ENCODE data around the gene CCDC197.
A peak's percentile ranks its signal among the peaks of the same experiment; 100 is the strongest.

CCDC197 gene

DNA sequence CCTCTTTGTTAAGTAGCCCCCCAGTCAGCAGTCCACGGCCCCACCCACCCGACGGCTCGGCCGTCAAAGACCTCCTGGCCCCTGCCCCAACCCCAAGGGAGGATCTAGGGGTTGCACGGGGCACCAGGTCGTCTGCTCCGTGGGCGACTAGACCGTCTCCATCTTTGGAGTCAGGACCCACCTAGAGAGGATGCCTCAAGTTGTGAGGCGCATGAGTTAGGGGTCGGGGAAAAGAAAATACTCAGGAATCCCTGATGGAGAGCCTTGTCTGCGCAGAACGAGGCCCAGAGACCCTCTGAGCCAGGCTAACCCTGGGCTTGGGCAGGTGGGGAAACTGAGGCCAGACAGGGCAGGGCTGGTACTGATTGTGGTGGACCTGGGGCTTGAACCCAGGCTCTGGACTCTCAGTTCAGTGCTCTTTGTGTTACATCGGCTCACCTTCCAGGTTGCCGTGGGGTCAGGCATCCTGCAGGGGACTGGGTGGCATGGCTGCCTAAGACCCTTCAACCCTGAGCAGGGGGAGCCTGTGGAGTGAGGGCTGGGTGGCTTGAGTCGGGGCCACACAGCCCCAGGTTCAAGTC lies 29.9 kb downstream of the CCDC197 start:
- TF ChIP-seq, protein P1, sequence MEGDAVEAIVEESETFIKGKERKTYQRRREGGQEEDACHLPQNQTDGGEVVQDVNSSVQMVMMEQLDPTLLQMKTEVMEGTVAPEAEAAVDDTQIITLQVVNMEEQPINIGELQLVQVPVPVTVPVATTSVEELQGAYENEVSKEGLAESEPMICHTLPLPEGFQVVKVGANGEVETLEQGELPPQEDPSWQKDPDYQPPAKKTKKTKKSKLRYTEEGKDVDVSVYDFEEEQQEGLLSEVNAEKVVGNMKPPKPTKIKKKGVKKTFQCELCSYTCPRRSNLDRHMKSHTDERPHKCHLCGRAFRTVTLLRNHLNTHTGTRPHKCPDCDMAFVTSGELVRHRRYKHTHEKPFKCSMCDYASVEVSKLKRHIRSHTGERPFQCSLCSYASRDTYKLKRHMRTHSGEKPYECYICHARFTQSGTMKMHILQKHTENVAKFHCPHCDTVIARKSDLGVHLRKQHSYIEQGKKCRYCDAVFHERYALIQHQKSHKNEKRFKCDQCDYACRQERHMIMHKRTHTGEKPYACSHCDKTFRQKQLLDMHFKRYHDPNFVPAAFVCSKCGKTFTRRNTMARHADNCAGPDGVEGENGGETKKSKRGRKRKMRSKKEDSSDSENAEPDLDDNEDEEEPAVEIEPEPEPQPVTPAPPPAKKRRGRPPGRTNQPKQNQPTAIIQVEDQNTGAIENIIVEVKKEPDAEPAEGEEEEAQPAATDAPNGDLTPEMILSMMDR (IDR thresholded peaks at IDR 0.05; ENCODE audit: extremely low read depth, missing control alignments) = no peak
- no peak for DNase-seq (ENCODE audit: low spot score)

DNA sequence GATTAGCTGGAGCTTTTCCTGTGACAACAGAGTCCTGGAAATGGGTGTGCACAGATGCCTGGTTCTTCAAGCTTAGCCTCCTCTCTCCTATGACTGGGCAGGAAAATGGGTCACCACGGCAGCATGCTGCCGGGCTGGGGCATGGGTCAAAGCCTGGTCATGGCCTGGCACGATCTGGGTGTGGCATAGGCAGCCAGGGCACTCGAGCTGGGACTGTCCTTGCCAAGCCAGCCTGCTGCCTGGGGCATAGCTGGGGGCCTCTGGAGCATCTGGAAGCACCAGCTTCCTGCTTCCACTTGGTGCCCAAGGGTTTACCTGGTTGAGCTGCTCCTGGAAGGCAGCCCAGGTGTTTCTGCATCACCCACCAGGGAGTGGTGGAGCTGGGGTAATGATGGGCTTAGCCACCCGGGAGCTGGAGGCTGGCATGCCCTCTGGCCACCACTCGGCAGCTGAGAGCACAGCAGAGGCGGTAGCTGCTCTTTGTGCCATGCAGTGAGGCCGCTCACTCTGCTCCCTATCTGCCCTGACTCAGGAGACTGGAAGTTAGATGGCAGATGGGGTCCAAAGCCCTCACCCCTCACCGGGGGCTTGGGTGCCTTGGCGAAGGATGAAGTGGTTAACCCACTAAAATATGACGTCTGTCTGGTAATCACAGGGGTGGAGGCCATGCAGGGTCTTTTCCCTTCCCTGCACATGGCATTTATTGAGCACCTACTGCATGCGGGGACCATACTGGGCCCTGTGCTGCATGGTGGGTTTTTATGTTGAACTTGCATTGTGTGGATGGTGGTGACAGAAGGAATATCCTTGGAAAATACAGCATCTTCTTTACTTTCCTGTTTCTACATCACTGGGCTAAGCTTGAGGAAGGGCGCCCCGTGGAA lies 30.7 kb downstream of the CCDC197 start:
- no peak for DNase-seq (ENCODE audit: low spot score)
- TF ChIP-seq, protein P1 (IDR thresholded peaks at IDR 0.05; ENCODE audit: extremely low read depth, missing control alignments) = no peak

DNA sequence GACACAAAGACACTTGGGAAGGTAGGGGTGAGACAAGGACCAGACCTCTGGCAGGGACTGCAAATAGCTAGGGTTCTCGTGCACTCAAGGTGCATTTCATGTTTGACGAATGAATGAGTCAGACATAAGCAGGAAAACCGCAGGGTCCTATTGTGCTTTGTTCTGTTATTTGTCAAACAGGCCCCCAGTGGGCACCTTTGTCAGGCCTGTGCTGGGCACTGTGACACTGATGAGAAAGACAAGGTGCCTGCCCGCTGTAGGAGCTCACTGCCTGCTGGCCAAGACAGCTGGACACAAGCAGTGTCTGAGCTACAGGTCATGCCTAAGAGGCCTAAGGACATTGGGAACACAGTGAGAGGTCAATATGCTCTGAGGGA lies 31.3 kb downstream of the CCDC197 start:
- DNase-seq (ENCODE audit: low spot score) = peak; percentile 51

DNA sequence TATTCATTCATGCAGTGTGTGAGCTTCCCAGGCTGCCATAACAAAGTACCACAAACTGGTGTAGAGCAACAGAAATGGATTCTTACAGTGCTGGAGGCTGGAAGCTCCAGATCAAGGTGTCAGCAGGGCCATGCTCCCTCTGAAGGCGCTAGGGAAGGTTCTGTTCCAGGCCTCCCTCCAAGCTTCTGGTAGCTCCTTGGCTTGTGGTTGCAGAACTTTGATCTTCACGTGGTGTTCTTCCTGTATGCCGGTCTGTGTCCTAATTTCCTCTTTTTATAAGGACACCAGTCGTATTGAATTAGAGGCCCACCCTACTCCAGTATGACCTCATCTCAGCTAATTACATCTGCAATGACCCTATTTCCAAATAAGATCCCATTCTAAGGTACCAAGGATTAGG lies 32.2 kb downstream of the CCDC197 start:
- TF ChIP-seq, protein P1 (IDR thresholded peaks at IDR 0.05; ENCODE audit: extremely low read depth, missing control alignments) = no peak
- no peak for DNase-seq (ENCODE audit: low spot score)

More for the DNA sequence above, 31.3 kb downstream of the CCDC197 start:
- TF ChIP-seq, protein P1 (IDR thresholded peaks at IDR 0.05; ENCODE audit: extremely low read depth, missing control alignments) = no peak

DNA sequence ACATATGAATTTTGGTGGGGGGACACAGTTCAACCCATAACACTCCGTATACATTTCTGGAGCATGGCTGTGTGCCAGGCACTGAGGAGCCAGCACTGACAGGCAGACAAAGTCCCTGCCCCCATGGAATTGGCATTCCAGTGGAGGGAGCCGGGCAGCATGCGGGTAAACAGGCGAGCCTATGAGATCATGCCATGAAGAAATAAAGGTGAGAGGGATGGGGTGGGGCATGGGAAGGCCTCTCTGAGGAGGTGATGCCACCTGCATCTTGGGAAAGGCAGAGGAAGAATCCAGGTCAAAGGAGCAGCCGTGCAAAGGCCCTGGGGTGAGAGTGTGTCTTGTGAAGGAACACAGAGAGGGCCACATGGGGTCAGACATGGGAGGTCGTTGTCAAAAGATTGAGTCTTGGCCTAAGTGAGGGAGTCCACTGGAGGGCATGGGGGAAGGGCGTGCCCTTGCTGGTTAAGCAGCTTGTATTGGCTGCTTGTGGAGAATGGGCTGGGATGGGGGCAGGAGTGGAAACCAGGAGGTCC lies 32.6 kb downstream of the CCDC197 start:
- DNase-seq (ENCODE audit: low spot score) = no peak
- TF ChIP-seq, protein P1 (IDR thresholded peaks at IDR 0.05; ENCODE audit: extremely low read depth, missing control alignments) = no peak

DNA sequence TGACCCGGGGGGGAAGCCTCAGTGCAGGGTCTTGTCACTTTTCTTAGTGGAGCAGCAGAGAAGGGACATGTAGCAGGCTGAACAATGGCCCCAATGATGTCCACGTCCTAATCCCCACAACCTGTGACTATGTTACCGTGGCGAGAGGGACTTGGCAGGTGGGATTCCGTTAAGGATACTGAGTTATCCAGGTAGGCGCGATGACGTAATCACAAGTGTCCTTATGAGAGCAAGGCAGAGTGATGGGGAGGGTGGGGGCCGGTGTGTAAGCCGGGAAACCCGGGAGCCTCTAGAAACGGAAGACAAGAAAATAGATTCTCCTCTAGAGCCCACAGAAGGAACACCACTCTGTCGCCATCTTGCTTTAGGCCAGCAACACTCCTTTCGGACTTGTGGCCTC lies 33.5 kb downstream of the CCDC197 start:
- DNase-seq (ENCODE audit: low spot score) = no peak
- TF ChIP-seq, protein P1 (IDR thresholded peaks at IDR 0.05; ENCODE audit: extremely low read depth, missing control alignments) = no peak

All from GM20000 (cell line).